ENCODE data around the gene EHD4. TPM values are rescaled to one million over a fixed set of nuclear protein-coding genes. Genes with fewer than 3 reads are reported as not detected.

The EHD4 gene
- total and polyA plus RNA-seq, 2 experiments from 2014 or later, result 27.3 to 34.7 TPM

DNA sequence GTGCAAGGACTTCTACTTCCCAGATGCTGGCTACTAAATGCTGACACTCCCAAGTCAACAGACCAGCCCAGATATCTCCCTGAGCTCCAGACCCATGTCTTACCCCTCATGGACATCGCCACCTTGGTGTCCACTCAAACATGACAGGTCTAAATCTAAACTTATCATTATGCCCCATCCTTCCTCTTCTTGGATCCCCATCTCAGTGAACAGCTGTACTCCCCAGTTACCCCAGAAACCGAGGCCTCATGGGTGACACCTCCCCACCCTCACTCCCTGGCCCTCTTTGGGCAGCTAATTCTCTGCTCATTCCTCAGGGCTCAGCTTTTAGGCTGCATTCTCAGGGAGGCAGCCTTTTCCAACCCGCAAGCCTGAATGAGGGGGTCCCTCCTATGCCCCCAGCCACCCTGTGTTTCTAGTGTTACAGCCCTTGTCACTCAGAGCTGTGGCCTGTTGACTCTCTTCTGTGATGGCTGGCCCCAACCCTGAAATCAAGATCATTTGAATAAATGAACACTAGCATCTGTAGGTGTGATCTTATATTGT is 5.4 kb downstream of the EHD4 start:
- Histone ChIP-seq H3K4me3 (no peak overlapping the region), H3K27me3 (no peaks in the 10 kb centered on the region), H3K4me2 (no peak overlapping the region), H3K9me2 (replicated peaks; ENCODE audit: insufficient read depth) (no peaks in the 10 kb centered on the region), H3K27ac (peak overlapping the region; percentile 54), H2AFZ (no peak overlapping the region), H3K4me1 (ENCODE audit: insufficient read depth) (peaks cover 12% of the 10 kb centered on the region), H3K9me3 (ENCODE audit: low read depth) (no peaks in the 10 kb centered on the region), H4K20me1 (ENCODE audit: insufficient read depth, poor library complexity, severe bottlenecking) (peaks cover 9% of the 10 kb centered on the region), H3K79me2 (peaks cover 81% of the 10 kb centered on the region), H3K36me3 (replicated peaks; ENCODE audit: insufficient read depth, low read depth) (no peaks in the 10 kb centered on the region)
- DNase-seq (ENCODE audit: low spot score), result no peak
- 98% methylated on average over 3 of the region's 3 CpGs for WGBS (ENCODE audit: low lambda C conversion rate, missing lambda C conversion rate)
- TF ChIP-seq EZH2 (IDR thresholded peaks at IDR 0.05; ENCODE audit: borderline replicate concordance) (no peak), EZH2phosphoT487 (IDR thresholded peaks at IDR 0.05; ENCODE audit: low read depth, severe bottlenecking, unreplicated experiment) (no peak)
- TF ChIP-seq, protein P1, sequence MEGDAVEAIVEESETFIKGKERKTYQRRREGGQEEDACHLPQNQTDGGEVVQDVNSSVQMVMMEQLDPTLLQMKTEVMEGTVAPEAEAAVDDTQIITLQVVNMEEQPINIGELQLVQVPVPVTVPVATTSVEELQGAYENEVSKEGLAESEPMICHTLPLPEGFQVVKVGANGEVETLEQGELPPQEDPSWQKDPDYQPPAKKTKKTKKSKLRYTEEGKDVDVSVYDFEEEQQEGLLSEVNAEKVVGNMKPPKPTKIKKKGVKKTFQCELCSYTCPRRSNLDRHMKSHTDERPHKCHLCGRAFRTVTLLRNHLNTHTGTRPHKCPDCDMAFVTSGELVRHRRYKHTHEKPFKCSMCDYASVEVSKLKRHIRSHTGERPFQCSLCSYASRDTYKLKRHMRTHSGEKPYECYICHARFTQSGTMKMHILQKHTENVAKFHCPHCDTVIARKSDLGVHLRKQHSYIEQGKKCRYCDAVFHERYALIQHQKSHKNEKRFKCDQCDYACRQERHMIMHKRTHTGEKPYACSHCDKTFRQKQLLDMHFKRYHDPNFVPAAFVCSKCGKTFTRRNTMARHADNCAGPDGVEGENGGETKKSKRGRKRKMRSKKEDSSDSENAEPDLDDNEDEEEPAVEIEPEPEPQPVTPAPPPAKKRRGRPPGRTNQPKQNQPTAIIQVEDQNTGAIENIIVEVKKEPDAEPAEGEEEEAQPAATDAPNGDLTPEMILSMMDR (IDR thresholded peaks at IDR 0.05; ENCODE audit: poor library complexity), result no peak

DNA sequence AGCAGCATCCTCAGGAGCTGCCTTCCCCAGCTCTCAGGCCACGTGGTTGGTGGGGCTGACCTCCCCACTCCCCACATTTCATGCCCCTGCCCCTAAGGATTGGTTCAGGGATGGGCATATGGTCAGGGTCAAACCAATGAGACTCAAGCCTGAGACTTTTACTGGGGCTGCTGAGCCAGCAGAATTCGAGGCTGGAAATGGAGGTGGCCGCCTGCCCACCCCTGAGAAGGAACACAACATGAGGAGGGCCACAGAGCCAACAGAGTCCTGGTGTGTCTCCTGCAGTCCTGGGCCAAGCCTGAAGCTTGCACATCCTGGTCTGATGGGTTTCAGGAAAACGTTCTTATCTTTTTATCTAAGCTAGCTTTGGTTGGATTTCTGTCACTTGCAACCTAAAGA is 5.9 kb downstream of the EHD4 start:
- H3K27me3 ChIP-seq, result no peaks in the 10 kb centered on the region
- peaks cover 9% of the 10 kb centered on the region for H4K20me1 ChIP-seq (ENCODE audit: insufficient read depth, poor library complexity, severe bottlenecking)
- no peak overlapping the region for H2AFZ ChIP-seq
- no peaks in the 10 kb centered on the region for H3K9me2 ChIP-seq (replicated peaks; ENCODE audit: insufficient read depth)
- 80% methylated on average over 4 of the region's 4 CpGs for WGBS (ENCODE audit: low lambda C conversion rate, missing lambda C conversion rate)
- DNase-seq (ENCODE audit: low spot score), result no peak
- H3K79me2 ChIP-seq, result peaks cover 83% of the 10 kb centered on the region
- no peaks in the 10 kb centered on the region for H3K36me3 ChIP-seq (replicated peaks; ENCODE audit: insufficient read depth, low read depth)
- peaks cover 14% of the 10 kb centered on the region for H3K4me1 ChIP-seq (ENCODE audit: insufficient read depth)
- H3K4me3 ChIP-seq, result no peak overlapping the region
- H3K27ac ChIP-seq, result no peak overlapping the region
- TF ChIP-seq, protein P1 (IDR thresholded peaks at IDR 0.05; ENCODE audit: poor library complexity), result no peak
- no peak for TF ChIP-seq EZH2 (IDR thresholded peaks at IDR 0.05; ENCODE audit: borderline replicate concordance)
- TF ChIP-seq EZH2phosphoT487 (IDR thresholded peaks at IDR 0.05; ENCODE audit: low read depth, severe bottlenecking, unreplicated experiment), result no peak
- H3K9me3 ChIP-seq (ENCODE audit: low read depth), result no peaks in the 10 kb centered on the region
- H3K4me2 ChIP-seq, result no peak overlapping the region

DNA sequence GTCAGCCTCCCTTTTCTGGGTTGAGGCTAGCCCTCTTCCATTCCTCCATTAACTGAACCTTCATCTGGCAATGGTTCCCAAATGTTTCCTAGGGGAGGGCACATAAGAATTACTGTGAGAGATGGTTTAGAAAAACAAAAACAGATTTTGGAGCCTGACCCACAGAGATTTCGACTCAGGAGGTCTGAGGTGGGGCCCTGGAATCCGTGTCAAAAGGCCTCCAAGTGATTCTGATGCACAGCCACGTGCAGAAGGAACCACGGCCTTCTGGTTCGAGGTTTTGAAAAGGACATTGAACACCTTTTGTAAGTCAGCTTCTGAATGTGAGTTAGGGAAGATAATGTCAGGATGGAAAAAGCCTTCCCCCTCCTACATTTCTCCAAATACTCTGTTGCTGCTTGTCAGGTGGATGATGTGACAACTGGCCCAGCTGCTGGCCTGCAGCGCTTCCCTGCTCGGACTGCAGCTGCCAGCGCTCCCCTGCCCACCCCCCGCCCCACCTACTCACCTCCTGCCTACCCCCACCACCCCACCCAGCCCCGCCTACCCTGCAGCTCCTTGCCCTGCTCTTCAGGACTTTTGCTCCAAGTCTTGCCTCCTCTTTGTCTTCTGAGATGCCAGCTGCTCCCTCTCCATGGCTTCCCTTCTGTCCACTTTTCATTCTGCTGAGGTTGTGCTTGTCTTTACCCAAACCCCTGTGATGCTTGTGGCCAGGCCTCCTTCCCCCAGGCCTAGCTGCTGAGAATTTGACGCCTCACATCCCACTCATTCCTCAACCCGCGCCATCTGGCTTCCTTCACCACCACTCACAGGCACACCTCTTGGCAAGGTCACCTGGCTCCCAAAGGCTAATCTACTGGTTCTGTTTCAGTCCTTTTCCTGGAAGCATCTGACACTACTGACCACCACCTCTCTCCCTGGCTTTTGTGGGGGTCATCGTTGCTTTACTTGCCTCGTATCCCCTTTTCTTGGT is 6.6 kb downstream of the EHD4 start:
- Histone ChIP-seq H3K4me1 (ENCODE audit: insufficient read depth) (peaks cover 14% of the 10 kb centered on the region), H4K20me1 (ENCODE audit: insufficient read depth, poor library complexity, severe bottlenecking) (peaks cover 5% of the 10 kb centered on the region), H3K4me2 (no peak overlapping the region), H3K79me2 (peaks cover 76% of the 10 kb centered on the region), H3K27me3 (no peaks in the 10 kb centered on the region), H3K36me3 (replicated peaks; ENCODE audit: insufficient read depth, low read depth) (no peaks in the 10 kb centered on the region), H3K9me2 (replicated peaks; ENCODE audit: insufficient read depth) (no peaks in the 10 kb centered on the region), H2AFZ (no peak overlapping the region), H3K27ac (no peak overlapping the region), H3K4me3 (no peak overlapping the region), H3K9me3 (ENCODE audit: low read depth) (no peaks in the 10 kb centered on the region)
- WGBS (ENCODE audit: low lambda C conversion rate, missing lambda C conversion rate), result 82% methylated on average over 11 of the region's 15 CpGs
- TF ChIP-seq, protein P1 (IDR thresholded peaks at IDR 0.05; ENCODE audit: poor library complexity), result no peak
- no peak for TF ChIP-seq EZH2 (IDR thresholded peaks at IDR 0.05; ENCODE audit: borderline replicate concordance)
- no peak for DNase-seq (ENCODE audit: low spot score)

Measured in hepatocyte (in vitro differentiated cells).